ENCODE measurements around the gene VPREB3.

GRCh38 chr22:23781065-23781464 is 26.8 kb upstream of the VPREB3 start:
- TF ChIP-seq CTCF (IDR thresholded peaks at IDR 0.05; ENCODE audit: poor library complexity) (no peak), EZH2 (IDR thresholded peaks at IDR 0.05; ENCODE audit: borderline replicate concordance) (no peak)

All from hepatocyte (in vitro differentiated cells).